ENCODE results near the gene LGR6. TPM values are rescaled to one million over a fixed set of nuclear protein-coding genes. Genes with fewer than 3 reads are reported as not detected.
"Not testable (repeated sequence)": the region's sequence is repeated elsewhere in the genome, so short reads cannot be mapped to it uniquely, and the experiment has no call there.

Gene LGR6
- total RNA-seq, 1 donor, result not detected

DNA sequence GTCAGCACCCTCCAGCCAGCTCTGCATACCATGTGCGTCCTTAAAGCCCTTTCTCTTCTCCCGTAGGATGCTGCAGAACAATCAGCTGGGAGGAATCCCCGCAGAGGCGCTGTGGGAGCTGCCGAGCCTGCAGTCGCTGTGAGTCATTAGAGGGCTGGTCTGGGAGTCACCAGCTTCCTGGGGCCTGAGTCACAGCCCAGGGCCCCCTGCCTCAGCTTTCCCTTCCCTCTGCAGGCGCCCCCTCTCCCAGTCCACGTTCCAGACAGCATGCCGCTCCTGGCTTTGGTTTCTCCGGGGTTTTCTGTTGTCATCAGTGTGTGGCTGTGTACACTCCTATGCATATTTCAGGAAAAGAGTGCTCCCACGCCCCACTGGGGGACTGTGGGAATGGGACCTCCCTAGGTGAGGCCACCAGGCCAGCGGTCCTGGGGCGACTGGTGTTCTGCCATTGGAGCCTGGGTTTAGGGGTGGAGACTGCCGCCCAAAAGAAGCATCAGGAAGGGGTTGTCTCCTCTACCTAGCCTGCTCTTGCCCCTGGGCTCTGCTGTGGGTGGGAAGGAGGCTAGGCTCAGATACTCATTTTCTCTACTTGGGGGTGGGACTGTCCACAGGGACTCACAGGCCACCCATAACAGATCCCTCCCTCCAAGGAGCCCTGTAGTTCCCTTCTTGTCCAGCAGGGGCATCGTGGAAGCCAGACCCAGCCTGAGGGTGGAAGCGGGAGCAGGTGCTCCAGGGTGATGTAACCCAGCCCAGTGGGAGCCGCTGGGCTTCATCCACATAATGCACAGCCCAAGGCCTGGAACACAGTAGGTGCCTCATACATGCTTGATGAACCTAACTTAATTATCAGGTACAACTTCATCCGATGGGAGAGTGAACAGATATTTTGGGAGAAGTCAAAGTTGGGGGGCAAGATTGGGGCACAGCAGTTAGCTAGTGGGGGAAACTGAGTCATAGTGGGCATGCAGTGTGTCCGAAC, 42.5 kb downstream of the LGR6 start:
- TF ChIP-seq, protein P1, sequence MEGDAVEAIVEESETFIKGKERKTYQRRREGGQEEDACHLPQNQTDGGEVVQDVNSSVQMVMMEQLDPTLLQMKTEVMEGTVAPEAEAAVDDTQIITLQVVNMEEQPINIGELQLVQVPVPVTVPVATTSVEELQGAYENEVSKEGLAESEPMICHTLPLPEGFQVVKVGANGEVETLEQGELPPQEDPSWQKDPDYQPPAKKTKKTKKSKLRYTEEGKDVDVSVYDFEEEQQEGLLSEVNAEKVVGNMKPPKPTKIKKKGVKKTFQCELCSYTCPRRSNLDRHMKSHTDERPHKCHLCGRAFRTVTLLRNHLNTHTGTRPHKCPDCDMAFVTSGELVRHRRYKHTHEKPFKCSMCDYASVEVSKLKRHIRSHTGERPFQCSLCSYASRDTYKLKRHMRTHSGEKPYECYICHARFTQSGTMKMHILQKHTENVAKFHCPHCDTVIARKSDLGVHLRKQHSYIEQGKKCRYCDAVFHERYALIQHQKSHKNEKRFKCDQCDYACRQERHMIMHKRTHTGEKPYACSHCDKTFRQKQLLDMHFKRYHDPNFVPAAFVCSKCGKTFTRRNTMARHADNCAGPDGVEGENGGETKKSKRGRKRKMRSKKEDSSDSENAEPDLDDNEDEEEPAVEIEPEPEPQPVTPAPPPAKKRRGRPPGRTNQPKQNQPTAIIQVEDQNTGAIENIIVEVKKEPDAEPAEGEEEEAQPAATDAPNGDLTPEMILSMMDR (IDR thresholded peaks at IDR 0.05; ENCODE audit: insufficient read depth, low read length), result peak; percentile 93
- peak overlapping the region; percentile 6 for H3K4me3 ChIP-seq (ENCODE audit: low read depth, low read length)
- DNase-seq (ENCODE audit: low read depth), result peak; percentile 88

- H3K4me3 ChIP-seq (ENCODE audit: low read depth, low read length), result no peak overlapping the region
- DNase-seq (ENCODE audit: low read depth), result no peak
- TF ChIP-seq, protein P1 (IDR thresholded peaks at IDR 0.05; ENCODE audit: insufficient read depth, low read length), result peak; percentile 59
These were observed 43.5 kb downstream of the LGR6 start for GRCh38 chr1:202237052-202237451.

DNA sequence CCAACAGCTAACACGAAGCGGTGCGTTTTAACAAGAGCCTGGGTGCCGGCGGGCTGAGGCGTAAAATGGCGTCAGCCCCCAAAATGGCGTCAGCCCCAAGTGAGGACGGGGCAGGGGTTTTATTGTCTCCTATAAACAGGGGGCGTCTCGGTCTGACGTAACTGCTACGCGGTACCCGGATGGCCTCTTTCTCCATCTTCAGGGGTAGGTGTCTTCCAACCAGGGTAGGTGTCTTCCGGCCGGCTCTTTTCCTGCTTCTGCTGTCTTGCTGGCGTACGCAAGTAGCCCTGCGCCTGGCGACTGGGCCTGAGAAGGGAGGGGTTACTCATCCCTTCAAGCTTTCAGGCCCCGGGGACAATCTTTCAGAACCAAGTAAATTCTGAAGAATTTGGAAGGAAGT, 45.3 kb downstream of the LGR6 start:
- no peak overlapping the region for H3K4me3 ChIP-seq (ENCODE audit: low read depth, low read length)
- DNase-seq (ENCODE audit: low read depth), result no peak
- TF ChIP-seq, protein P1 (IDR thresholded peaks at IDR 0.05; ENCODE audit: insufficient read depth, low read length), result no peak

GRCh38 chr1:202240226-202240625, 46.6 kb downstream of the LGR6 start:
- DNase-seq (ENCODE audit: low read depth); H3K4me3 ChIP-seq (ENCODE audit: low read depth, low read length): not testable (repeated sequence)

DNA sequence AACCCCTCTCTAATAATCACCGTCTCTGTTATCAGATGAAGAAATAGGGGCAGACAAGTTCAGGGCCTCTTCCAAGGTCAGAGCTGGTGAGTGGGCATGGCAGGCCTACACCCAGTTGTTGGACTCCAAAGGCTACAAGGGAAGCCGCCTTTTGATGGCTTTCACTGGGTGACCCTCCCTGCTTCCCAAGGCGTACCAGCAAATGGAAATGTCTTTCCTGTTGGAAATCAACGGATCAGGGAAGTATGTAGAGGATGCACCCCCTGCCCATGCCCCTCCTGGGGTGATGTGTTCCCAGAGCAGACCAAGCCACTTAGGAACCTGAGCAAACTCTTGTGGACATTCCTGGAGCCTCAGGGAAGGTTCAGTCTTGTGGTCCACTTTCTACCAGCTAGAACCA, 47.4 kb downstream of the LGR6 start:
- no peak for DNase-seq (ENCODE audit: low read depth)
- TF ChIP-seq, protein P1 (IDR thresholded peaks at IDR 0.05; ENCODE audit: insufficient read depth, low read length), result no peak
- no peak overlapping the region for H3K4me3 ChIP-seq (ENCODE audit: low read depth, low read length)

GRCh38 chr1:202241376-202242079, 47.9 kb downstream of the LGR6 start:
- no peak for DNase-seq (ENCODE audit: low read depth)
- TF ChIP-seq, protein P1 (IDR thresholded peaks at IDR 0.05; ENCODE audit: insufficient read depth, low read length), result no peak
- H3K4me3 ChIP-seq (ENCODE audit: low read depth, low read length), result no peak overlapping the region

- TF ChIP-seq, protein P1 (IDR thresholded peaks at IDR 0.05; ENCODE audit: insufficient read depth, low read length), result no peak
- DNase-seq (ENCODE audit: low read depth), result no peak
- no peak overlapping the region for H3K4me3 ChIP-seq (ENCODE audit: low read depth, low read length)
These were observed 48.5 kb downstream of the LGR6 start for GRCh38 chr1:202242080-202242419.

Data from fibroblast of the aortic adventitia (primary cell).